Mucosa of descending colon (tissue), 3 donors: ENCODE data around the gene GTF2F2. TPM values are rescaled to one million over a fixed set of nuclear protein-coding genes. Genes with fewer than 3 reads are reported as not detected.

ENCODE experiments used
- ATAC-seq: fragments of 200-7000 bp; cut with Tn5 transposase; one replicate; pipeline ENCODE4 v1.9.1; 2020; ENCODE audit warnings: mild to moderate bottlenecking, moderate library complexity
- DNase-seq, 3 donors: peaks; one replicate each; pipeline ENCODE4 v3.0.0-alpha.2; 2020
- H3K36me3 ChIP-seq: fragments of 200-600 bp; one replicate; pipeline ENCODE4 v1.8.0; 2021; ENCODE audit warnings: low read depth, mild to moderate bottlenecking
- H3K4me1 ChIP-seq: fragments of 200-600 bp; one replicate; pipeline ENCODE4 v1.8.0; 2021; ENCODE audit warnings: low read depth, mild to moderate bottlenecking
- H3K4me3 ChIP-seq: fragments of 200-600 bp; one replicate; pipeline ENCODE4 v1.8.0; 2021; ENCODE audit warnings: mild to moderate bottlenecking
- H3K9me3 ChIP-seq: fragments of 200-600 bp; one replicate; pipeline ENCODE4 v1.8.0; 2021; ENCODE audit warnings: mild to moderate bottlenecking
- intact Hi-C, 2 donors: fragments of 100-400 bp; cut with DNase I in 1 of 2; cut with micrococcal nuclease in 1 of 2; formaldehyde crosslinking; loops; one replicate each; pipeline versions ENCODE4 v1.11.0 to v1.11.1; 2022; cut with DNase I, micrococcal nuclease
- total RNA-seq, 3 donors: library from RNA; stranded (reverse); fragmentation: NEBNext Ultra II Directional in 2 of 3; extraction: Animal tissue kit (Norgen Biotek cat#: 25700) in 2 of 3; gene quantifications; one replicate each; pipeline versions ENCODE4 v1.2.1 to v1.2.4, GENCODE V29; 2021 to 2023
- TF ChIP-seq, protein P1 (sequence below): fragments of 200-600 bp; IDR thresholded peaks from one replicate; pipeline ENCODE4 v1.8.0; 2022; ENCODE audit warnings: antibody characterized with exemption, mild to moderate bottlenecking
- donor health status: DM: no; HTN: no; CAD: no; lungs with moderate emphysema.
- donor health status: DM: no; HTN: no; CAD: no.
- donor health status: DM: no; HTN: yes; CAD: no.

The GTF2F2 gene
- total RNA-seq, 3 donors from 2014 or later: 15.4 to 22.0 (median 15.9) TPM

DNA sequence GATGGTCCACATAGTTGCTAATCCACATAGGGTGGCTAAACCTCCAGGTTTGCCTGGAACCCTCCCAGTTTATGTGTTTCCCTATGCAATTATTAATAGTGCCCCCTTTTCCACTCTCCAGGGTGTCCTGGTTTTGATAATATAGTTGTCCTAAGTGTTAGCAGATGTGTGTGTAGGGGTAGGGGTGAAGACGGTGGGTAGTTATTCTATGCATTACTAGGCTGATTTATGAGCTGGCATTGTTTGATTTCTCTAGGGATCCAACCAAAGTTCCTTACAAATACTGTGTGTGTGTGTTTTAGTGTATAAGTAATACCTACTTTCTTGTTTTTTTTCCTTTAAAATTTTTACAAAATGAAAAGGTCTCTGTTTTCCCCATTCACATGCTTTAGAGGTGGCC is 21.1 kb downstream of the GTF2F2 start:
- ATAC-seq (no peak), DNase-seq (no peak)
- intact Hi-C loops: no loop called here
- TF ChIP-seq, protein P1, sequence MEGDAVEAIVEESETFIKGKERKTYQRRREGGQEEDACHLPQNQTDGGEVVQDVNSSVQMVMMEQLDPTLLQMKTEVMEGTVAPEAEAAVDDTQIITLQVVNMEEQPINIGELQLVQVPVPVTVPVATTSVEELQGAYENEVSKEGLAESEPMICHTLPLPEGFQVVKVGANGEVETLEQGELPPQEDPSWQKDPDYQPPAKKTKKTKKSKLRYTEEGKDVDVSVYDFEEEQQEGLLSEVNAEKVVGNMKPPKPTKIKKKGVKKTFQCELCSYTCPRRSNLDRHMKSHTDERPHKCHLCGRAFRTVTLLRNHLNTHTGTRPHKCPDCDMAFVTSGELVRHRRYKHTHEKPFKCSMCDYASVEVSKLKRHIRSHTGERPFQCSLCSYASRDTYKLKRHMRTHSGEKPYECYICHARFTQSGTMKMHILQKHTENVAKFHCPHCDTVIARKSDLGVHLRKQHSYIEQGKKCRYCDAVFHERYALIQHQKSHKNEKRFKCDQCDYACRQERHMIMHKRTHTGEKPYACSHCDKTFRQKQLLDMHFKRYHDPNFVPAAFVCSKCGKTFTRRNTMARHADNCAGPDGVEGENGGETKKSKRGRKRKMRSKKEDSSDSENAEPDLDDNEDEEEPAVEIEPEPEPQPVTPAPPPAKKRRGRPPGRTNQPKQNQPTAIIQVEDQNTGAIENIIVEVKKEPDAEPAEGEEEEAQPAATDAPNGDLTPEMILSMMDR: no peak
- Histone ChIP-seq H3K4me1 (no peaks in the 10 kb centered on the region), H3K36me3 (no peaks in the 10 kb centered on the region), H3K9me3 (no peaks in the 10 kb centered on the region), H3K4me3 (no peak overlapping the region)

DNA sequence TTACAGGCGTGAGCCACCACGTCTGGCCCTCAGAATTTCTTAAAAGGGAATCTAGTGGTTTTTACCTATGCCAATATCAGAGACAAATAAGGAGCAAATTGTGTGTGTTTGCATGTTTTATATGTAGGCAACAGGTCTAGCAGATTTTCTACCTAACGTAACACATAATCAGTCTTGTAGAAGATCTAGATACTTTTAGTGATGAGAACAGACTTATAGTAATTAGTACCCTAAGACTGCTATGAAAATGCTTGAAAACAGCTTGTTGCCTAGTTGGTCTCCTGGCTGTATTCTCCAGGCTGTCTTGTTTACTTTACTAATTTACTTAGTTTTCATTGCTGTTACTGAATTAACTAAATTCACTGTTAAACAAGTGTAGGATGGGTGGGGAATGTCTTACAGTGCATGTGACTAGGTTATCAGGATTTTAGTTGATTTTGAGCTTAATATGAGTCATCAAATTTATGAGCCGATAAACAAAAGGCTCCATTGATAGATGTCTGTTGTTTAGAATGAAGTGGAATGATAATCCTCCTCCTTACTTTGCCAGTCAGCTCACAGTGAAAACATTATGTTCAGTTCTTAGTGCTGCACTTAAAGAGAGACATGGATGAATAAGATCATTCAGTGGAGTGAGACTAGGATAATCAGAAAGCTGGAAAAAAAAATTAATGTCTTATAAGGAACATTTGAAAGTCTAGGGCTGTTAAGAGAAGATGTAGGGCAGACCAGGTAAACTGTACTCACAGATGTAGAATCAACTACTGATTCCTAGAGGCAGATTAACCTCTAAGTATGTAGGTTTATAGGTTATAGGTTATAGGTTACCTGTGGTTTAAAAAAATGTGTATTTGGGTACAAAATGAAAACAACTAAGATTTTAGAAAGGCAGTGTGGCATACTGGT is 22.4 kb downstream of the GTF2F2 start:
- DNase-seq: no peak
- ATAC-seq: peak; percentile 46
- H3K4me1 ChIP-seq: no peaks in the 10 kb centered on the region
- H3K36me3 ChIP-seq: no peaks in the 10 kb centered on the region
- TF ChIP-seq, protein P1: no peak
- H3K4me3 ChIP-seq: no peak overlapping the region
- intact Hi-C loops: no loop called here
- H3K9me3 ChIP-seq: no peaks in the 10 kb centered on the region

- intact Hi-C loops: no loop called here
- H3K4me1 ChIP-seq: no peaks in the 10 kb centered on the region
- DNase-seq (no peak), ATAC-seq (no peak)
- H3K4me3 ChIP-seq: no peak overlapping the region
- no peaks in the 10 kb centered on the region for H3K36me3 ChIP-seq
- TF ChIP-seq, protein P1: no peak
- H3K9me3 ChIP-seq: no peaks in the 10 kb centered on the region
Measured at GRCh38 chr13:45143346-45143751, 23.0 kb downstream of the GTF2F2 start.

- Histone ChIP-seq H3K36me3 (no peaks in the 10 kb centered on the region), H3K4me3 (no peak overlapping the region), H3K4me1 (no peaks in the 10 kb centered on the region), H3K9me3 (no peaks in the 10 kb centered on the region)
- DNase-seq (no peak), ATAC-seq (no peak)
- TF ChIP-seq, protein P1: no peak
- intact Hi-C loops: no loop called here
Measured at GRCh38 chr13:45149964-45150363, 29.7 kb downstream of the GTF2F2 start.

DNA sequence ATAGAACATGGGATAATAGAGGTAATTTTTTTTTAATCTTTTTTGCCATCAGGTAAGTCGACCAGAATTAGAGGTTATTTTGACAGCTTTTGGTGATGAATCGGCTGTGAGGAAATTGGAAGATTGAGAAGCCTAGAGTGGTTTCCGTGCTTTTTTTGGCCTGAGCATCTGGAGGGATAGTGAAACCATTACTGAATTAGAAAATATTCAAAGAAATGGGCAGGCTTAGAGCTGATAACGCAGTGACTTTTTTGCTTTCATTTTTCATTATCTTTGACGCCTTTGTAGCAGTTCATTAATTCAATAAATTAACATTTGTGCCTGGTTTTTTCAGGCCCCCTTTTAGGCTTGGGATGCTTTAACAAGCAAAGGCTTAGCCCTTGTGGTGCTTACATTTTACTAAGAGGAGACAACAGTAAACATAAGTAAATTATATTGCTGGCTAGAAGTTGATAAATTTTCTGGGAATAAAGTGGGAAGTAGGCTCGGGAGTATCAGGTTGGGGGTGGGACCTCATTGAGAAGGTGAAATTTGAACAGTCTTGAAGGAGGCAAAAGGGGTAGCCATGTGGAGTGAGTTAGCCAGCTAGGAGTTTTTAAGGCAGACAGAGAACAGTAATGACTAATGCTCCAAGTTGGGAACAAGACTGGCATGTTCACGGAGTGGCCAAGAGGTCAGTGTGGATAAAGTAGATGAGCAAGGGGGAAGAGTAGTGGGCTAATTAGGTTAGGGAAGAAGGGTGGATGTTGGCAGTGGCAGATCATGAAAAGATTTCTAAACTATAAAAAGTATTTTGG is 36.5 kb downstream of the GTF2F2 start:
- TF ChIP-seq, protein P1: no peak
- ATAC-seq (no peak), DNase-seq (no peak)
- Histone ChIP-seq H3K4me1 (no peaks in the 10 kb centered on the region), H3K4me3 (no peak overlapping the region), H3K36me3 (no peaks in the 10 kb centered on the region), H3K9me3 (no peaks in the 10 kb centered on the region)
- intact Hi-C loops: no loop called here
